Posterior cingulate gyrus (tissue), 11 donors: ENCODE measurements around the gene C16orf74.
A peak's percentile ranks its signal among the peaks of the same experiment; 100 is the strongest.

Source experiments
- DNase-seq, 10 donors: peaks; one replicate each; pipeline versions ENCODE4 v3.0.0 to v3.0.0-alpha.2; 2020 to 2021; ENCODE audit warnings: mixed read lengths in 3 of 10
- intact Hi-C: fragments of 100-400 bp; cut with DNase I; formaldehyde crosslinking; loops from one replicate; pipeline ENCODE4 v1.15.1; 2023

Gene C16orf74

DNA sequence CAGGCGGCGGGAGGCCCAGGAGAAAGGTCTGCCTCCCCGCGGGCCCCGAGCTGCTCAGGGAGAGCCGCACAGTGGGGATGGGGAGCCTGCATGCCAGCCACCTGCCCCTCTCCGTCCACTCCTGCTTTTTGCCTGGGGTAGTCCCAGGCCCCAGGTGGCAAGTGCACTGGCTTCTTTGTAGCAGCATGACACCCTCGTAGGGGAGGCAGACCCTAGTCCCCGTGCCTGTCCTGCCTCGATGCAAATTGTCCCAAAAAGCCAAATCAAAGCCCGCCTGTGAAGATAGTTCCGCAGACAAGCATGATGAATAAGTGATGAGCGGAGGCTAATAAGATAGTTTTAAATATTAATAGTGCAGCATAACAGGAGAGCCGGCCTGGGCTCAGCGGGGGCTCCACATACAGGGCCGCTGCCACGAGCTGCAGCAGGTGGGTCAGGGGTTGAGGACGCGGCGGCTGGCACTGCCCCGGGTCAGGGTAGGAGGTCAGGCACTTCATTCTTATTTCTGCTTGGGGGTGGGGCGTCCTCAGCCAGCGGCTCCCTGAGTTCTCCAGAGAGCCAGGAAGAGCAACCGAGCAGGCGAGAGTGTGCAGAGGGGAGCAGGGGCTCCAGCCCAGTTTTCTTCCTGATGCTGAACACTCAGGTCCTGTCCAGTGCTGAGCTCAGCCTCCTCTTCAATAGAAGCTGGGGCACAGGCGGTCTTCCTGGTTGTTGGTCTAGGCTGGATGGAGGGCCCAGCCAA is 89.0 kb downstream of the C16orf74 start:
- intact Hi-C loops: no loop called here
- peak in 3 of 10 donors; percentile 47 to 63 (median 55) for DNase-seq

DNA sequence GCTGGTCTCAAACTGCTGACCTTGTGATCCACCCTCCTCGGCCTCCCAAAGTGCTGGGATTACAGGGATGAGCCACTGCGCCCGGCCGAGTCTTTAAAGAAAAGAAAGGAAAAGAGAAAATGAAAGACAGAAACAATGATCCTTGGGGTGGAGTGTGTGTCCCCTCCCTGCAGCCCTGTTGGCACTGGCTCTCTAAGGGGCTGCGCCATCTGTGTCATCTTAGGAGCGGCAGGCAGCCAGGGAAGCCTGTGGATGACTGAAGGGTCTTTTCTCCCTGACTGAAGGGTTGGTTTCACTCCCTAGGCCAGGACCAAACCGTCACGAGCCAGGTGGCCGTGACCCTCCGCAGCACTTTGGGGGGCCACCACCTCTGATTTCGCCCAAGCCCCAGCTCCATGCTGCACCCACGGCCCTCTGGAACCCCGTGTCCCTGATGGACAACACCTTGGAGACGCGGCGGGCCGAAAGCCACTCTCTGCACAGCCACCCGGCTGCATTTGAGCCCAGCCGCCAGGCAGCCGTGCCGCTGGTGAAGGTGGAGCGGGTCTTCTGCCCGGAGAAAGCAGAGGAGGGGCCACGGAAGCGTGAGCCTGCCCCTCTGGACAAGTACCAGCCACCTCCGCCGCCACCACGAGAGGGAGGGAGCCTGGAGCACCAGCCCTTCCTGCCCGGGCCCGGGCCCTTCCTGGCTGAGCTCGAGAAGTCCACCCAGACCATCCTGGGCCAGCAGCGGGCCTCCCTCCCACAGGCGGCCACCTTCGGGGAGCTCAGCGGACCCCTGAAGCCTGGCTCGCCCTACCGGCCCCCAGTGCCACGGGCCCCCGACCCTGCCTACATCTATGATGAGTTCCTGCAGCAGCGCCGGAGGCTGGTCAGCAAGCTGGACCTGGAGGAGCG is 89.8 kb downstream of the C16orf74 start:
- DNase-seq: peak in 3 of 10 donors; percentile 59 to 83 (median 80)
- intact Hi-C loops: no loop called here

DNA sequence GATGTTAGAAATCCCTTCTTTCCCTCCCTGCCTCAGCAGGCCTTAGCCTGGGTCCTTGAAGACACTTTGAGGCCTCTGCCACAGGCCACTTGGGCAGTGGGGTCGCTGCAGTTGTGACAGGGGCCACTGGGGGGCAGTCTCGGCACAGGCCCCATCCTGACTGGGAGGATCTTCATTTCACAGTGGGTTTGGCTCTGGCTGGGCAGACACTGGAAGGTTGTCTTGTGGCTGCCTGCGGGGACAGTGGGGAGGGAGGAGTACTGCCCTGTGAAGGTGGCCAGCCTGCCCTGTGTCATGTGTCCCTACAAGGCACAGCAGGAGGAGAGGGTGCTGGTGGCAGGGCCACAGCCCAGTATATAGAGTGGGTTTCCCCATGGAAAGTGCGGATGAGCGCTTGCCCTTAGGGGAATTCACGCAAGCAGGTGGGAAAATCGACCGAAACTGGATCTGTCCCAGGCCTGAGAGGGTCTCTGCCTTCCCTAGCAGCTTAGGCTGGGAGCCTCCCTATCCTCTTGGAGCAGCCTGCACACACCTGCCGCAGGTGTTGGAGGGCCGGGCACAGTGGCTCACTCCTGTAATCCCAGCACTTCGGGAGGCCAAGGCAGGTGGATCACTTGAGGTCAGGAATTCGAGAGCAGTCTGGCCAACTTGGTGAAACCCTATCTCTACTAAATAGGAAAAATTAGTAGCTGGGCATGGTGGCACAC is 90.9 kb downstream of the C16orf74 start:
- DNase-seq: peak in 9 of 10 donors; percentile 45 to 96 (median 79)
- intact Hi-C loops: loop anchor here (1.0 to 10.0 kb wide), 2 partner anchors 58 to 135 kb away; partner anchors contain the start of genes COX4I1 and EMC8

DNA sequence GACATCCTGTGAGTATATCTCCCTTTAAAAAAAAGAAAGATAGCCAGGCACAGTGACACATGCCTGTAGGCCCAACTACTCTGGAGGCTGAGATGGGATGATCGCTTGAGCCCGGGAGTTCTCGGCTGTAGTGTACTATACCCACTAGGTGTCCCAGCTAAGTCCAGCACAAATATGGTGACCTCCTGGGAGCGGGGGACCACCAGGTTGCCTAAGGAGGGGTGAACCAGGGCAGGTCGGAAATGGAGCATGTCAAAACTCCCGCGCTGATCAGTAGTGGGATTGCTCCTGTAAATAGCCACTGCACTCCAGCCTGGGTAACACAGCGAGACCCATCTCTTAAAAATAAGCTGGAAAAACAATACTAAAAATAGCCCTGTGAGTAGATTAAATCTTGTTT is 91.6 kb downstream of the C16orf74 start:
- intact Hi-C loops: loop anchor here (1.0 to 10.0 kb wide), 2 partner anchors 59 to 135 kb away; partner anchors contain the start of genes COX4I1 and EMC8
- DNase-seq: peak in 3 of 10 donors; percentile 55 to 75 (median 60)

DNA sequence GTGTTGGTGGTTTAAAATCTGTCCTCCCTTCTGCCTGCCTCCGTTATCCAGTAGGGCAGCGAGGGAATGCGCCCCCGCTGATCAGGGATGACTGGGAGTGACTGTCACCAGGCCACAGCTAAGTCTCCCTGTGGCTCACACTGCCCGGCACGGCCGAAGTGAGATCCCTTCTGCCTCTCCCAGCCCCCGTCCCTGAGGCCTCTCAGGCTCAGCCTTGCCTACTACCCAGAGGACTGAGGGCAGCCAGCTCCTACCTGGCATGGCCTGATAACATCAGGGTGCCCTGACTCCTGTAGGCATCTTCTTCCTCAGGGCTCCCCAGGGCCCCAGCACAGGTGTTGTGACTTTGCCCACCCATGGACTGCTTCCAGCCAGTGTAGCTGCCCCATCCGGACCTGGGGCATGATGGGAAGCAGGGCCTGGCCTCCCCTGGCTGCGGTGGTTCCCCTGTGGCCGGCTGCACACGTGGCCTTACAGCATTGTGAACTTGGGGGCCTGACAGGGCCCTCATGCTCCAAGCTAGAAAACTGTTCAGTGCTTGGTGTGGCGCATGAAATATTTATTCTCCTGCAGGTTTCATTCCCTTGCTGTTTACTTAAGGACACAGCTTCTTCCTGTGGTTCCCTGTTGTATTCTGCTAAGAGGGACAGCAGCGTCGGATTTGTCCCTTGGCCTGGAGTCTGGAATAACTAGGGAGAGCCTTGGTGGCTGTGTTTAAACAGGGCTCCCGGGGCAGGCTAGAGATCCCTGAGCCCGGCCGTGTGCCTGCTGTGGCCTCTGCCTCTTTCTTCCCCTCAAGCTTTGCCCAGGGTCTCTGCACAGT is 92.2 kb downstream of the C16orf74 start:
- intact Hi-C loops: loop anchor here (1.0 to 10.0 kb wide), 2 partner anchors 60 to 136 kb away; partner anchors contain the start of genes COX4I1 and EMC8
- DNase-seq: peak in 3 of 10 donors; percentile 62 to 69 (median 64)

DNA sequence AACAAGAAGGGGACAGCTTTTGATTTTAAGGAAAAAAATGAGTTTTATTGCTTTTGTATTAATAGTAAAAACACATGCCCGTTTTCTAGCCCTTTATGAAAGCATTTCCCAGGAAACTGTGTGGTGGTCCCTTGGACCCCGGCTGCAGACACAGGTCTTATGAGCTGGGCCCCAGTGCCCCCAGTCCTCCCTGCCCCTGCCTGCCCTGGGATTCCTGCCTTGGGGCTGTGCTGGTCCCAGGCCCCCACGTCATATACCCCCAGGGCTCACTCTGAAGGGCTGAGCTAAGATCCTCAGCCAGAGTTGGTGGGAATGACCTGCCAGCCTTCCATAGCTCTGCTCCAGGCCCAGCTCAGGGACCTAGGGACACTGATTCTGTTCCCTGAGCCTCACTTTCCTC is 92.9 kb downstream of the C16orf74 start:
- peak in 3 of 10 donors; percentile 5 to 67 (median 31) for DNase-seq
- intact Hi-C loops: loop anchor here (10.0 kb wide), 1 partner anchor 137 kb away; the partner anchor contains the start of genes COX4I1 and EMC8
